Spleen (tissue), 7 donors: Measurements from ENCODE around the gene LMOD3.

Experiments
- POLR2A ChIP-seq, 3 donors: fragments of 450-650 bp; IDR thresholded peaks; one replicate each; pipeline ENCODE4 v1.5.1; 2017; ENCODE audit warnings: antibody characterized with exemption in 3 of 3, mild to moderate bottlenecking in 1 of 3
- POLR2AphosphoS5 ChIP-seq, 3 donors: sonication (generic); formaldehyde crosslinking; IDR thresholded peaks; one replicate each; pipeline ENCODE4 v1.5.1; 2017; ENCODE audit warnings: antibody characterized with exemption in 3 of 3
- TF ChIP-seq, protein P1 (sequence below), 11 experiments: fragments of 200-600 bp in 7 of 11; fragments of 450-650 bp in 4 of 11; sonication (generic) in 4 of 11; IDR thresholded peaks in 8 of 11; conservative IDR thresholded peaks in 3 of 11; 1 replicate in 7 of 11; 2 replicates in 4 of 11; pipeline versions ENCODE4 v1.4.0 to v1.8.0; 2016 to 2021; ENCODE audit warnings: antibody characterized with exemption in 11 of 11, inconsistent platforms in 4 of 11, mild to moderate bottlenecking in 1 of 11
- donor health status: DM: no; HTN: no; CAD: no; lungs with moderate emphysema.
- donor health status: DM: no; HTN: no; CAD: no.
- donor health status: DM: no; HTN: no; CAD: no.

DNA sequence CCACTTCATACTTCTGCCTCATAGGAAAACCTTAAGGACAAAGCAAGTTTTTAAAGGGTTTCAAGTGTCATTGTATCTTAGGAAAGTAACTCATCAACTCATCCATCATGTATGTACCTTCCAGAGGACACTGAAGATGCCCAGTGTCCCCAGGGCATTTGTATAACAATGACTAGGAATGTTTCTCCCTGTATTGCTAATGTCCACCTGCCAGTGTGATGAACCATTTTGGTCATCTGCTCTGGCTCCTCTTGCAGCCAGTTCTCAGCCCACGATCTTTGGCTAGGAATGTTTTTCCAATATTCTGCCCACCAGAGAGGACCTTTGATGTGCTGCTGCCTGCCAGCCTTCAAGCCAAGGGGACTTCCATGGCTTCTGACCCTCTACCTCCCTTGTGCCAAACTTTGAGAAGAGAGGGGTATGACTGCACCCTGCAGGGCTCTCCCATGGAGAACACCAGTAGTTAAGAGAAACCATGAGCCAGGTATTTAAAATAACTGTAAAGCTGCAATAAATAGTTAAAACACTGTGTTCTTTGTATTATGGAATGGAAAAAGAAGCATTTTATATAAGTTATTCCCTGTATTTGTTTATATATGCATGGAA, 11.4 kb downstream of the LMOD3 start:
- TF ChIP-seq POLR2A (IDR thresholded peaks at IDR 0.05) (no peak), POLR2AphosphoS5 (IDR thresholded peaks at IDR 0.05) (no peak)
- TF ChIP-seq, protein P1, sequence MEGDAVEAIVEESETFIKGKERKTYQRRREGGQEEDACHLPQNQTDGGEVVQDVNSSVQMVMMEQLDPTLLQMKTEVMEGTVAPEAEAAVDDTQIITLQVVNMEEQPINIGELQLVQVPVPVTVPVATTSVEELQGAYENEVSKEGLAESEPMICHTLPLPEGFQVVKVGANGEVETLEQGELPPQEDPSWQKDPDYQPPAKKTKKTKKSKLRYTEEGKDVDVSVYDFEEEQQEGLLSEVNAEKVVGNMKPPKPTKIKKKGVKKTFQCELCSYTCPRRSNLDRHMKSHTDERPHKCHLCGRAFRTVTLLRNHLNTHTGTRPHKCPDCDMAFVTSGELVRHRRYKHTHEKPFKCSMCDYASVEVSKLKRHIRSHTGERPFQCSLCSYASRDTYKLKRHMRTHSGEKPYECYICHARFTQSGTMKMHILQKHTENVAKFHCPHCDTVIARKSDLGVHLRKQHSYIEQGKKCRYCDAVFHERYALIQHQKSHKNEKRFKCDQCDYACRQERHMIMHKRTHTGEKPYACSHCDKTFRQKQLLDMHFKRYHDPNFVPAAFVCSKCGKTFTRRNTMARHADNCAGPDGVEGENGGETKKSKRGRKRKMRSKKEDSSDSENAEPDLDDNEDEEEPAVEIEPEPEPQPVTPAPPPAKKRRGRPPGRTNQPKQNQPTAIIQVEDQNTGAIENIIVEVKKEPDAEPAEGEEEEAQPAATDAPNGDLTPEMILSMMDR (IDR thresholded peaks at IDR 0.05 in 8 of 11, conservative IDR thresholded peaks at IDR 0.05 in 3 of 11), result no peak
